AG04450 (cell line): ENCODE data around the gene PDE4C. TPM values are rescaled to one million over a fixed set of nuclear protein-coding genes. Genes with fewer than 3 reads are reported as not detected.

Experiments
- CTCF ChIA-PET: fragments of 300-600, 350-600 bp; formaldehyde crosslinking; extraction: SDS; loops from one replicate; lab custom pipeline; 2022; ENCODE audit warnings: antibody characterized with exemption, inconsistent platforms; lab: Charles Lee
- POLR2A ChIA-PET: fragments of 350-600 bp; formaldehyde crosslinking; extraction: SDS; loops from one replicate; lab custom pipeline; 2021; ENCODE audit warnings: antibody characterized with exemption, inconsistent platforms; lab: Yijun Ruan, JAX
- DNase-seq: peaks from one replicate; pipeline ENCODE4 v3.0.0-alpha.2; 2011; ENCODE audit warnings: low read depth, low spot score
- H3K27ac ChIP-seq: one replicate; pipeline ENCODE4 v1.5.1; 2012; ENCODE audit warnings: low read depth, low read length, control low read depth
- H3K27me3 ChIP-seq: one replicate; pipeline ENCODE4 v1.6.0; 2012; ENCODE audit warnings: low read length; ENCODE audit not compliant: control insufficient read depth, insufficient read depth
- H3K4me3 ChIP-seq: 2 replicates; pipeline ENCODE4 v1.5.1; 2011; ENCODE audit warnings: mild to moderate bottlenecking, low read depth, low read length, control low read depth
- H3K9me3 ChIP-seq: 2 replicates; pipeline ENCODE4 v1.5.1; 2012; ENCODE audit warnings: low read length; ENCODE audit not compliant: control insufficient read depth, insufficient read depth
- CTCF ChIP-seq: IDR thresholded peaks from 2 replicates; pipeline ENCODE4 v1.5.1; 2011; ENCODE audit warnings: low read depth, low read length, control low read depth, inconsistent platforms
- polyA plus RNA-seq: library from polyadenylated mRNA; depleted of rRNA; stranded (reverse); fragments of >200 nt; gene quantifications from 2 replicates; pipeline ENCODE4 v1.2.3, GENCODE V29; 2011

The PDE4C gene
- polyA plus RNA-seq, 1 experiment = 0.46 TPM

GRCh38 chr19:18221815-18222725 lies 4.2 kb downstream of the PDE4C start:
- Histone ChIP-seq H3K27me3 (peaks cover 2% of the 10 kb centered on the region), H3K9me3 (peaks cover 3% of the 10 kb centered on the region; the same call in 1 of the 2 replicates), H3K27ac (no peak overlapping the region), H3K4me3 (no peak overlapping the region)
- DNase-seq = no peak
- ChIA-PET POLR2A (interaction anchor here (0.5 to 0.7 kb wide), 4 partner anchors 12 to 164 kb away, joined by 3 to 12 read pairs (median 5); no protein-coding TSS in a partner anchor), CTCF (interaction anchor here (0.6 to 1.7 kb wide), 3 partner anchors 13 to 107 kb away, joined by 3 to 8 read pairs (median 3); no protein-coding TSS in a partner anchor)
- no peak for TF ChIP-seq CTCF

GRCh38 chr19:18220632-18221275 lies 5.5 kb downstream of the PDE4C start:
- POLR2A ChIA-PET = interaction anchor here (0.5 kb wide), 1 partner anchor 94 kb away, joined by 3 read pairs; no protein-coding TSS in a partner anchor
- Histone ChIP-seq H3K4me3 (no peak overlapping the region), H3K27ac (no peak overlapping the region), H3K27me3 (peaks cover 2% of the 10 kb centered on the region), H3K9me3 (peaks cover 3% of the 10 kb centered on the region; the same call in 1 of the 2 replicates)
- TF ChIP-seq CTCF = no peak
- CTCF ChIA-PET = interaction anchor here (1.7 to 1.9 kb wide), 2 partner anchors 31 kb away, joined by 7 to 8 read pairs; no protein-coding TSS in a partner anchor
- no peak for DNase-seq

GRCh38 chr19:18219911-18220631 lies 6.2 kb downstream of the PDE4C start:
- Histone ChIP-seq H3K9me3 (peaks cover 3% of the 10 kb centered on the region; the same call in 1 of the 2 replicates), H3K27ac (no peak overlapping the region), H3K4me3 (no peak overlapping the region), H3K27me3 (no peaks in the 10 kb centered on the region)
- CTCF ChIA-PET = interaction anchor here (0.8 to 1.9 kb wide), 2 partner anchors 12 to 32 kb away, joined by 4 to 7 read pairs; no protein-coding TSS in a partner anchor
- DNase-seq = no peak
- no peak for TF ChIP-seq CTCF
- POLR2A ChIA-PET = interaction anchor here (0.5 kb wide), 1 partner anchor 93 kb away, joined by 3 read pairs; no protein-coding TSS in a partner anchor

GRCh38 chr19:18218600-18218999 lies 7.6 kb downstream of the PDE4C start:
- no peak for TF ChIP-seq CTCF
- no peak overlapping the region for H3K27ac ChIP-seq
- POLR2A ChIA-PET = interaction anchor here (0.5 kb wide), 1 partner anchor 26 kb away, joined by 3 read pairs; the partner anchor contains the start of gene MPV17L2
- CTCF ChIA-PET = interaction anchor here (1.9 to 2.0 kb wide), 2 partner anchors 10 to 33 kb away, joined by 6 to 7 read pairs; no protein-coding TSS in a partner anchor
- H3K4me3 ChIP-seq = no peak overlapping the region
- no peak for DNase-seq
- no peaks in the 10 kb centered on the region for H3K27me3 ChIP-seq
- H3K9me3 ChIP-seq = no peaks in the 10 kb centered on the region; the same call in 1 of the 2 replicates
